ENCODE measurements around the gene SAT1. TPM values are rescaled to one million over a fixed set of nuclear protein-coding genes. Genes with fewer than 3 reads are reported as not detected.

The SAT1 gene
- total RNA-seq, 2 experiments from 2014 or later: 205 to 218 TPM

GRCh38 chrX:23819385-23820234 is 36.6 kb downstream of the SAT1 start:
- Mint-ChIP-seq H3K9me3 (no peaks in the 10 kb centered on the region), H3K4me3 (no peak overlapping the region), H3K27me3 (no peaks in the 10 kb centered on the region), H3K4me1 (peaks cover 15% of the 10 kb centered on the region), H3K27ac (no peak overlapping the region), H3K36me3 (ENCODE audit: low read depth) (no peaks in the 10 kb centered on the region)
- ChIA-PET CTCF (interaction anchor here (0.6 to 1.6 kb wide), 2 partner anchors 29 to 82 kb away, joined by 3 to 5 read pairs; no protein-coding TSS in a partner anchor), POLR2A (interaction anchor here (0.8 to 1.8 kb wide), 3 partner anchors 37 to 82 kb away, joined by 3 to 6 read pairs (median 3); partner anchors contain the start of gene SAT1)
- DNase-seq: no peak

GRCh38 chrX:23820235-23820782 is 37.3 kb downstream of the SAT1 start:
- DNase-seq: no peak
- H3K36me3 Mint-ChIP-seq (ENCODE audit: low read depth): no peaks in the 10 kb centered on the region
- H3K4me1 Mint-ChIP-seq: peaks cover 15% of the 10 kb centered on the region
- CTCF ChIA-PET: interaction anchor here (0.6 to 1.6 kb wide), 2 partner anchors 30 to 81 kb away, joined by 3 to 5 read pairs; no protein-coding TSS in a partner anchor
- POLR2A ChIA-PET: interaction anchor here (0.7 to 1.8 kb wide), 4 partner anchors 37 to 82 kb away, joined by 3 to 6 read pairs (median 3); partner anchors contain the start of gene SAT1
- no peak overlapping the region for H3K4me3 Mint-ChIP-seq
- no peaks in the 10 kb centered on the region for H3K27me3 Mint-ChIP-seq
- no peaks in the 10 kb centered on the region for H3K9me3 Mint-ChIP-seq
- H3K27ac Mint-ChIP-seq: no peak overlapping the region

GRCh38 chrX:23821847-23822246 is 38.9 kb downstream of the SAT1 start:
- no peak overlapping the region for H3K4me3 Mint-ChIP-seq
- ChIA-PET CTCF (no interaction called here), POLR2A (no interaction called here)
- H3K27ac Mint-ChIP-seq: no peak overlapping the region
- no peaks in the 10 kb centered on the region for H3K27me3 Mint-ChIP-seq
- DNase-seq: no peak
- H3K36me3 Mint-ChIP-seq (ENCODE audit: low read depth): no peaks in the 10 kb centered on the region
- H3K4me1 Mint-ChIP-seq: peaks cover 15% of the 10 kb centered on the region
- H3K9me3 Mint-ChIP-seq: no peaks in the 10 kb centered on the region

GRCh38 chrX:23822397-23822796 is 39.4 kb downstream of the SAT1 start:
- POLR2A ChIA-PET: interaction anchor here (0.8 kb wide), 1 partner anchor 334 kb away, joined by 3 read pairs; no protein-coding TSS in a partner anchor
- DNase-seq: no peak
- H3K4me3 Mint-ChIP-seq: no peak overlapping the region
- H3K9me3 Mint-ChIP-seq: no peaks in the 10 kb centered on the region
- H3K36me3 Mint-ChIP-seq (ENCODE audit: low read depth): no peaks in the 10 kb centered on the region
- no peak overlapping the region for H3K27ac Mint-ChIP-seq
- peaks cover 10% of the 10 kb centered on the region for H3K4me1 Mint-ChIP-seq
- CTCF ChIA-PET: no interaction called here
- H3K27me3 Mint-ChIP-seq: no peaks in the 10 kb centered on the region

GRCh38 chrX:23822841-23823240 is 39.9 kb downstream of the SAT1 start:
- Mint-ChIP-seq H3K4me1 (peaks cover 9% of the 10 kb centered on the region), H3K4me3 (no peak overlapping the region), H3K27ac (no peak overlapping the region), H3K9me3 (no peaks in the 10 kb centered on the region), H3K36me3 (ENCODE audit: low read depth) (no peaks in the 10 kb centered on the region), H3K27me3 (no peaks in the 10 kb centered on the region)
- CTCF ChIA-PET: no interaction called here
- DNase-seq: no peak
- POLR2A ChIA-PET: interaction anchor here (0.8 kb wide), 1 partner anchor 334 kb away, joined by 3 read pairs; no protein-coding TSS in a partner anchor

- Mint-ChIP-seq H3K4me3 (no peak overlapping the region), H3K36me3 (ENCODE audit: low read depth) (no peaks in the 10 kb centered on the region), H3K9me3 (no peaks in the 10 kb centered on the region), H3K27ac (no peak overlapping the region), H3K4me1 (no peaks in the 10 kb centered on the region), H3K27me3 (no peaks in the 10 kb centered on the region)
- ChIA-PET POLR2A (no interaction called here), CTCF (no interaction called here)
- DNase-seq: no peak
These were observed 42.7 kb downstream of the SAT1 start for GRCh38 chrX:23825675-23826074.

- POLR2A ChIA-PET: no interaction called here
- Mint-ChIP-seq H3K4me1 (no peaks in the 10 kb centered on the region), H3K27me3 (no peaks in the 10 kb centered on the region), H3K27ac (no peak overlapping the region), H3K36me3 (ENCODE audit: low read depth) (no peaks in the 10 kb centered on the region), H3K9me3 (no peaks in the 10 kb centered on the region), H3K4me3 (no peak overlapping the region)
- DNase-seq: no peak
- CTCF ChIA-PET: no interaction called here
These were observed 43.2 kb downstream of the SAT1 start for GRCh38 chrX:23826216-23826615.

- ChIA-PET CTCF (no interaction called here), POLR2A (no interaction called here)
- Mint-ChIP-seq H3K4me3 (no peak overlapping the region), H3K27me3 (no peaks in the 10 kb centered on the region), H3K36me3 (ENCODE audit: low read depth) (no peaks in the 10 kb centered on the region), H3K4me1 (no peaks in the 10 kb centered on the region), H3K27ac (no peak overlapping the region), H3K9me3 (no peaks in the 10 kb centered on the region)
- no peak for DNase-seq
These were observed 43.7 kb downstream of the SAT1 start for GRCh38 chrX:23826653-23827052.

- Mint-ChIP-seq H3K9me3 (no peaks in the 10 kb centered on the region), H3K27me3 (no peaks in the 10 kb centered on the region), H3K27ac (no peak overlapping the region), H3K36me3 (ENCODE audit: low read depth) (no peaks in the 10 kb centered on the region), H3K4me1 (no peaks in the 10 kb centered on the region), H3K4me3 (no peak overlapping the region)
- DNase-seq: no peak
- ChIA-PET POLR2A (no interaction called here), CTCF (no interaction called here)
These were observed 45.9 kb downstream of the SAT1 start for GRCh38 chrX:23828881-23829280.

- Mint-ChIP-seq H3K4me3 (no peak overlapping the region), H3K36me3 (ENCODE audit: low read depth) (no peaks in the 10 kb centered on the region), H3K27ac (no peak overlapping the region), H3K4me1 (no peaks in the 10 kb centered on the region), H3K27me3 (no peaks in the 10 kb centered on the region), H3K9me3 (no peaks in the 10 kb centered on the region)
- CTCF ChIA-PET: no interaction called here
- POLR2A ChIA-PET: no interaction called here
- no peak for DNase-seq
These were observed 49.7 kb downstream of the SAT1 start for GRCh38 chrX:23832721-23833120.

Other genes with a start within 250 kb of the SAT1 start
- 10 to 100 TPM; 34.8 to 35.0 TPM for gene PRDX4, start 115.7 kb upstream of the SAT1 start, total RNA-seq
- 10 to 100 TPM; 37.3 to 39.5 TPM for gene ACOT9, start 39.9 kb upstream of the SAT1 start, total RNA-seq
- gene APOO, start 124.8 kb downstream of the SAT1 start, total RNA-seq: 10 to 100 TPM; 25.1 to 26.3 TPM
- not detected for gene CXorf58, start 124.8 kb downstream of the SAT1 start, total RNA-seq
- 1 to 10 TPM; 9.3 TPM for gene KLHL15, start 244.0 kb downstream of the SAT1 start, total RNA-seq